ENCODE results near the gene PCDHGA7. TPM values are rescaled to one million over a fixed set of nuclear protein-coding genes. Genes with fewer than 3 reads are reported as not detected.

The PCDHGA7 gene
- total RNA-seq, 1 donor from 2014 or later = 0.31 TPM

- H3K27me3 Mint-ChIP-seq = no peaks in the 10 kb centered on the region
- H3K4me1 Mint-ChIP-seq (ENCODE audit: unreplicated experiment) = no peaks in the 10 kb centered on the region
- H3K9me3 Mint-ChIP-seq = peaks cover 9% of the 10 kb centered on the region
- no peak for DNase-seq (ENCODE audit: extremely low spot score, unreplicated experiment)
- no peak for TF ChIP-seq CTCF (conservative IDR thresholded peaks at IDR 0.05)
- H3K36me3 Mint-ChIP-seq = peaks cover 7% of the 10 kb centered on the region
- no peak overlapping the region for H3K27ac Mint-ChIP-seq
- no peak overlapping the region for H3K4me3 Mint-ChIP-seq
Measured at GRCh38 chr5:141355641-141356040, 26.9 kb upstream of the PCDHGA7 start.

DNA sequence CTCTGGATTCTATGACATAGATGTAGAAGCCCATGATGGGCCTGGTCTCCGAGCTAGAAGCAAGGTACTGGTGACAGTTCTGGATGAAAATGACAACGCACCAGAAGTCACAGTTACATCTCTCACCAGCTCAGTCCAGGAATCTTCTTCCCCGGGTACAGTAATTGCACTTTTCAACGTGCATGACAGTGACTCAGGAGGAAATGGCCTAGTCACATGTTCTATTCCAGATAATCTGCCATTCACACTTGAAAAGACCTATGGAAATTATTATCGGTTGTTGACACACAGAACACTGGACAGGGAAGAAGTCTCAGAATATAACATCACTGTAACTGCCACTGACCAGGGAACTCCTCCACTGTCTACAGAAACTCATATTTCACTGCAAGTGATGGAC is 26.4 kb upstream of the PCDHGA7 start:
- Mint-ChIP-seq H3K27ac (no peak overlapping the region), H3K4me1 (ENCODE audit: unreplicated experiment) (no peaks in the 10 kb centered on the region), H3K9me3 (peaks cover 9% of the 10 kb centered on the region), H3K27me3 (no peaks in the 10 kb centered on the region), H3K36me3 (peaks cover 7% of the 10 kb centered on the region), H3K4me3 (no peak overlapping the region)
- DNase-seq (ENCODE audit: extremely low spot score, unreplicated experiment) = no peak
- no peak for TF ChIP-seq CTCF (conservative IDR thresholded peaks at IDR 0.05)

DNA sequence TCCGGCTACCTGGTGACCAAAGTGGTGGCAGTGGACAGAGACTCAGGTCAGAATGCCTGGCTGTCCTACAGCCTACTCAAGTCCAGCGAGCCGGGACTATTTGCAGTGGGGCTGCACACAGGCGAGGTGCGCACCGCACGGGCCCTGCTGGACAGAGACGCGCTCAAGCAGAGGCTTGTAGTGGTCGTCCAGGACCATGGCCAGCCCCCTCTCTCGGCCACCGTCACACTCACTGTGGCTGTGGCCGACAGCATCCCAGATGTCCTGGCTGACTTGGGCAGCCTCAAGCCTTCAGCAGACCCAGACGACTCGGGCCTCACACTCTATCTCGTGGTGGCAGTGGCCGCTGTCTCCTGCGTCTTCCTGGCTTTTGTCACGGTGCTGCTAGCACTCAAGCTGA is 25.6 kb upstream of the PCDHGA7 start:
- no peaks in the 10 kb centered on the region for H3K27me3 Mint-ChIP-seq
- DNase-seq (ENCODE audit: extremely low spot score, unreplicated experiment) = no peak
- TF ChIP-seq CTCF (conservative IDR thresholded peaks at IDR 0.05) = no peak
- H3K9me3 Mint-ChIP-seq = peaks cover 9% of the 10 kb centered on the region
- peaks cover 7% of the 10 kb centered on the region for H3K36me3 Mint-ChIP-seq
- H3K27ac Mint-ChIP-seq = no peak overlapping the region
- H3K4me1 Mint-ChIP-seq (ENCODE audit: unreplicated experiment) = no peaks in the 10 kb centered on the region
- no peak overlapping the region for H3K4me3 Mint-ChIP-seq

- Mint-ChIP-seq H3K27ac (no peak within 1 kb of the TSS), H3K4me1 (ENCODE audit: unreplicated experiment) (no peaks in the 10 kb centered on the region), H3K9me3 (peaks cover 14% of the 10 kb centered on the region), H3K36me3 (no peaks in the 10 kb centered on the region), H3K27me3 (no peaks in the 10 kb centered on the region), H3K4me3 (no peak within 1 kb of the TSS)
- DNase-seq (ENCODE audit: extremely low spot score, unreplicated experiment) = no peak
- TF ChIP-seq CTCF (conservative IDR thresholded peaks at IDR 0.05) = peak; percentile 50
Measured at GRCh38 chr5:141359790-141360426, 22.6 kb upstream of the PCDHGA7 start, which contains the start of gene PCDHGB2. Gene PCDHGB2 (plus strand): TSS chr5:141359994. CDS start chr5:141360136, 142 bp downstream.

GRCh38 chr5:141360685-141361084 is 21.9 kb upstream of the PCDHGA7 start:
- no peak overlapping the region for H3K4me3 Mint-ChIP-seq
- DNase-seq (ENCODE audit: extremely low spot score, unreplicated experiment) = no peak
- no peak for TF ChIP-seq CTCF (conservative IDR thresholded peaks at IDR 0.05)
- H3K27ac Mint-ChIP-seq = no peak overlapping the region
- H3K27me3 Mint-ChIP-seq = no peaks in the 10 kb centered on the region
- peaks cover 14% of the 10 kb centered on the region for H3K9me3 Mint-ChIP-seq
- no peaks in the 10 kb centered on the region for H3K4me1 Mint-ChIP-seq (ENCODE audit: unreplicated experiment)
- H3K36me3 Mint-ChIP-seq = no peaks in the 10 kb centered on the region

All from type B pancreatic cell (in vitro differentiated cells).